K562 (cell line): ENCODE data around the gene UHRF1. TPM values are rescaled to one million over a fixed set of nuclear protein-coding genes. Genes with fewer than 3 reads are reported as not detected.

ENCODE experiments used
- CC2D1A ChIP-seq: fragments of 450-650 bp; IDR thresholded peaks from 2 replicates; pipeline ENCODE4 v1.6.1; 2017; ENCODE audit warnings: mild to moderate bottlenecking
- EGR1 ChIP-seq: fragments of 450-650 bp; conservative IDR thresholded peaks from 2 replicates; pipeline ENCODE4 v1.6.1; 2017; ENCODE audit warnings: mild to moderate bottlenecking
- ETV1 ChIP-seq: fragments of 450-650 bp; conservative IDR thresholded peaks from 2 replicates; pipeline ENCODE4 v1.6.1; 2016; ENCODE audit warnings: missing genetic modification characterization, control low read depth, low read depth, missing compliant biosample characterization
- HNRNPK ChIP-seq: fragments of 200-400 bp; formaldehyde crosslinking; IDR thresholded peaks from one replicate; pipeline ENCODE4 v1.6.1; 2018; ENCODE audit warnings: mild to moderate bottlenecking, low read depth, low read length; ENCODE audit not compliant: poor library complexity, severe bottlenecking
- MAZ ChIP-seq, 2 experiments: fragments of 450-650 bp in 1 of 2; sonication (generic) in 1 of 2; formaldehyde crosslinking; IDR thresholded peaks in 1 of 2; conservative IDR thresholded peaks in 1 of 2; 2 replicates each; pipeline versions ENCODE4 v1.4.0 to v1.5.0; 2020; ENCODE audit warnings: mild to moderate bottlenecking in 1 of 2, missing genetic modification reagents in 1 of 2
- MTA2 ChIP-seq: fragments of 450-650 bp; IDR thresholded peaks from 2 replicates; pipeline ENCODE4 v1.6.1; 2016; ENCODE audit warnings: low read depth
- RBFOX2 ChIP-seq: fragments of 200-400 bp; formaldehyde crosslinking; IDR thresholded peaks from 2 replicates; pipeline ENCODE4 v1.6.1; 2017; ENCODE audit warnings: low read depth, mild to moderate bottlenecking, low read length, moderate library complexity
- RBM14 ChIP-seq: fragments of 200-400 bp; formaldehyde crosslinking; IDR thresholded peaks from 2 replicates; pipeline ENCODE4 v1.6.1; 2018; ENCODE audit warnings: low read depth, mild to moderate bottlenecking, low read length, moderate library complexity, borderline replicate concordance; ENCODE audit not compliant: insufficient read depth
- RBM25 ChIP-seq: fragments of 200-400 bp; formaldehyde crosslinking; IDR thresholded peaks from 2 replicates; pipeline ENCODE4 v1.6.1; 2018; ENCODE audit warnings: low read length, low read depth, moderate library complexity; ENCODE audit not compliant: severe bottlenecking
- TAF15 ChIP-seq: fragments of 200-400 bp; formaldehyde crosslinking; IDR thresholded peaks from 2 replicates; pipeline ENCODE4 v1.6.1; 2017; ENCODE audit warnings: mild to moderate bottlenecking, low read depth, low read length, moderate library complexity
- TCF3 ChIP-seq: sonication (generic); formaldehyde crosslinking; IDR thresholded peaks from 2 replicates; pipeline ENCODE4 v1.4.0; 2020; ENCODE audit warnings: mild to moderate bottlenecking, missing genetic modification reagents
- XRCC4 ChIP-seq: IDR thresholded peaks from one replicate; pipeline ENCODE4 v1.6.1; 2011; ENCODE audit not compliant: insufficient read depth, insufficient read length; ENCODE audit errors: extremely low read depth
- ZNF121 ChIP-seq: sonication (generic); formaldehyde crosslinking; conservative IDR thresholded peaks from 2 replicates; pipeline ENCODE4 v1.8.0; 2022; ENCODE audit warnings: missing genetic modification reagents
- ZNF217 ChIP-seq: sonication (generic); formaldehyde crosslinking; IDR thresholded peaks from 2 replicates; pipeline ENCODE4 v1.8.0; 2022; ENCODE audit warnings: mild to moderate bottlenecking, missing genetic modification reagents
- ZNF707 ChIP-seq: fragments of 250-450 bp; sonication (Bioruptor Pico); conservative IDR thresholded peaks from 2 replicates; pipeline ENCODE4 v1.8.0; 2022; ENCODE audit warnings: inconsistent platforms, mild to moderate bottlenecking, moderate library complexity
- ZNF764 ChIP-seq: fragments of 250-450 bp; sonication (Bioruptor Pico); IDR thresholded peaks from 2 replicates; pipeline ENCODE4 v1.4.0; 2020; ENCODE audit warnings: low read depth, mild to moderate bottlenecking, moderate library complexity
- polyA plus RNA-seq, 8 experiments: library from polyadenylated mRNA; depleted of rRNA in 4 of 8; stranded (reverse) in 5 of 8; unstranded in 3 of 8; fragments of >200 nt; fragmentation: Nextera tagmentation in 2 of 8; fragmentation: Illumina TruSeq in 1 of 8; extraction: Ambion mirVana in 2 of 8; extraction: Trizol in 1 of 8; gene quantifications; 2 replicates each; pipeline versions ENCODE4 v1.2.1 to v1.2.3, GENCODE V29; 2011 to 2014; ENCODE audit warnings: inconsistent platforms in 1 of 8, missing spikeins in 1 of 8
- total RNA-seq, 7 experiments: library from RNA; depleted of rRNA in 6 of 7; stranded (reverse); fragments of >200 nt in 6 of 7; fragmentation: Illumina TruSeq in 2 of 7; extraction: Trizol in 2 of 7; gene quantifications; 2 replicates each; pipeline versions ENCODE4 v1.2.1 to v1.2.3, GENCODE V29; 2011 to 2021; ENCODE audit warnings: low replicate concordance in 1 of 7
- TF ChIP-seq, protein P1 (sequence below): sonication (generic); formaldehyde crosslinking; IDR thresholded peaks from 2 replicates; pipeline ENCODE4 v1.8.0; 2022; ENCODE audit warnings: missing genetic modification reagents, mild to moderate bottlenecking, borderline replicate concordance
- TF ChIP-seq, protein P2 (sequence below): sonication (generic); formaldehyde crosslinking; IDR thresholded peaks from 2 replicates; pipeline ENCODE4 v1.8.0; 2023; ENCODE audit warnings: mild to moderate bottlenecking, missing genetic modification reagents
- TF ChIP-seq, protein P3 (sequence below), 2 experiments: fragments of 450-650 bp; conservative IDR thresholded peaks; 2 replicates each; pipeline ENCODE4 v1.6.1; 2017; ENCODE audit warnings: mild to moderate bottlenecking in 2 of 2, moderate library complexity in 2 of 2

UHRF1 gene
- total and polyA plus RNA-seq, 9 of the 15 experiments (the other 6 are each of a cell fraction or from before 2014, with no cell fraction given) = 6.0 to 101 (median 30.9) TPM

DNA sequence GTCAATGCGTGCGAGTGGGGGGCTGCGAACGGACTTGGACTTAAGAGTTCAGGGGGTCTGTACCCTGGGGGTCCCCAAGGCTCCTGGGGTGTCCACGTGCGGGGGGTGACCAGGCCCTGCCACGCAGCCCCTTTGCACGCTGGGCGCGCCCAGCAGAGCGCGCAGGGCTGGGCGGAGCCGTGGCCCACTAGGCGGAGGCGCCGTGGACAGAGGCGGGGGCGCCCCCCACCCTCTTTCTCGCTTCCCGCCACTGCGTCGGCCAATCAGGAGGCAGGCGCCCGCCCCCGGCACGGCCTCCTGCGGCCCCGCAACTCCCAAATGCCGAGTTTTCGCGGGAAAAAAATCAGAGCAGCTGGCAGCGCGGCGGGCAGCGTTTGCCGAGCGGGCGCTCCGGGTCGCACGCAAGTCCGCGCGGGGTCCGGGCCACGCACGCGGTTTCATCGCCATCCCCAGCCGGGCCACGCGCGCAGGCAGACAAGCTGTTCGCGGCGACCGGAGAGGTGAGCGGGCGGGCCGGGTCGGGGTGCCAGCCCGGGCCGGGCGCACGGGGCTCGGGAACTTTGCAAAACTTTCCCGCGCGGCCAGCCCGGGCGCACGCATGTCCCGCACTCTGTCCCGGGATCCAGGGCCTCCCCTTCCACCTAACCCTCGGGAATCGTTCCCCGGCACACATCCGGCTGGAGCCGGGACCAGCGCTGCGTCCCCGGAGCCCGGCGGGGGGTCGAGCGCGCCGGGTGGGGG lies at the start of gene UHRF1 (continued):
- TF ChIP-seq, protein P1, sequence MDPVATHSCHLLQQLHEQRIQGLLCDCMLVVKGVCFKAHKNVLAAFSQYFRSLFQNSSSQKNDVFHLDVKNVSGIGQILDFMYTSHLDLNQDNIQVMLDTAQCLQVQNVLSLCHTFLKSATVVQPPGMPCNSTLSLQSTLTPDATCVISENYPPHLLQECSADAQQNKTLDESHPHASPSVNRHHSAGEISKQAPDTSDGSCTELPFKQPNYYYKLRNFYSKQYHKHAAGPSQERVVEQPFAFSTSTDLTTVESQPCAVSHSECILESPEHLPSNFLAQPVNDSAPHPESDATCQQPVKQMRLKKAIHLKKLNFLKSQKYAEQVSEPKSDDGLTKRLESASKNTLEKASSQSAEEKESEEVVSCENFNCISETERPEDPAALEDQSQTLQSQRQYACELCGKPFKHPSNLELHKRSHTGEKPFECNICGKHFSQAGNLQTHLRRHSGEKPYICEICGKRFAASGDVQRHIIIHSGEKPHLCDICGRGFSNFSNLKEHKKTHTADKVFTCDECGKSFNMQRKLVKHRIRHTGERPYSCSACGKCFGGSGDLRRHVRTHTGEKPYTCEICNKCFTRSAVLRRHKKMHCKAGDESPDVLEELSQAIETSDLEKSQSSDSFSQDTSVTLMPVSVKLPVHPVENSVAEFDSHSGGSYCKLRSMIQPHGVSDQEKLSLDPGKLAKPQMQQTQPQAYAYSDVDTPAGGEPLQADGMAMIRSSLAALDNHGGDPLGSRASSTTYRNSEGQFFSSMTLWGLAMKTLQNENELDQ (CRISPR knock-in tag) = no peak
- TF ChIP-seq EGR1 (peak; percentile 80), ZNF217 (no peak), TCF3 (CRISPR knock-in tag) (no peak), MTA2 (no peak), MAZ (CRISPR knock-in tag; conservative IDR thresholded peaks at IDR 0.05 in 1 of 2, IDR thresholded peaks at IDR 0.05 in 1 of 2) (peak in 1 of 2 experiments; percentile 75; a peak in 3 of 4 replicates), HNRNPK (no peak), RBFOX2 (peak; percentile 88), ZNF764 (CRISPR knock-in tag) (no peak), CC2D1A (no peak), XRCC4 (no peak), ZNF707 (CRISPR knock-in tag) (no peak), ZNF121 (CRISPR knock-in tag) (no peak), TAF15 (no peak), ETV1 (tag) (no peak), RBM25 (peak; percentile 81), RBM14 (0 out of 2 replicates have a peak, but pooled peaks have one; percentile 77)
- TF ChIP-seq, protein P2, sequence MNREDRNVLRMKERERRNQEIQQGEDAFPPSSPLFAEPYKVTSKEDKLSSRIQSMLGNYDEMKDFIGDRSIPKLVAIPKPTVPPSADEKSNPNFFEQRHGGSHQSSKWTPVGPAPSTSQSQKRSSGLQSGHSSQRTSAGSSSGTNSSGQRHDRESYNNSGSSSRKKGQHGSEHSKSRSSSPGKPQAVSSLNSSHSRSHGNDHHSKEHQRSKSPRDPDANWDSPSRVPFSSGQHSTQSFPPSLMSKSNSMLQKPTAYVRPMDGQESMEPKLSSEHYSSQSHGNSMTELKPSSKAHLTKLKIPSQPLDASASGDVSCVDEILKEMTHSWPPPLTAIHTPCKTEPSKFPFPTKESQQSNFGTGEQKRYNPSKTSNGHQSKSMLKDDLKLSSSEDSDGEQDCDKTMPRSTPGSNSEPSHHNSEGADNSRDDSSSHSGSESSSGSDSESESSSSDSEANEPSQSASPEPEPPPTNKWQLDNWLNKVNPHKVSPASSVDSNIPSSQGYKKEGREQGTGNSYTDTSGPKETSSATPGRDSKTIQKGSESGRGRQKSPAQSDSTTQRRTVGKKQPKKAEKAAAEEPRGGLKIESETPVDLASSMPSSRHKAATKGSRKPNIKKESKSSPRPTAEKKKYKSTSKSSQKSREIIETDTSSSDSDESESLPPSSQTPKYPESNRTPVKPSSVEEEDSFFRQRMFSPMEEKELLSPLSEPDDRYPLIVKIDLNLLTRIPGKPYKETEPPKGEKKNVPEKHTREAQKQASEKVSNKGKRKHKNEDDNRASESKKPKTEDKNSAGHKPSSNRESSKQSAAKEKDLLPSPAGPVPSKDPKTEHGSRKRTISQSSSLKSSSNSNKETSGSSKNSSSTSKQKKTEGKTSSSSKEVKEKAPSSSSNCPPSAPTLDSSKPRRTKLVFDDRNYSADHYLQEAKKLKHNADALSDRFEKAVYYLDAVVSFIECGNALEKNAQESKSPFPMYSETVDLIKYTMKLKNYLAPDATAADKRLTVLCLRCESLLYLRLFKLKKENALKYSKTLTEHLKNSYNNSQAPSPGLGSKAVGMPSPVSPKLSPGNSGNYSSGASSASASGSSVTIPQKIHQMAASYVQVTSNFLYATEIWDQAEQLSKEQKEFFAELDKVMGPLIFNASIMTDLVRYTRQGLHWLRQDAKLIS (CRISPR knock-in tag) = peak; percentile 49; the same call in 1 of the 2 replicates
- TF ChIP-seq, protein P3, sequence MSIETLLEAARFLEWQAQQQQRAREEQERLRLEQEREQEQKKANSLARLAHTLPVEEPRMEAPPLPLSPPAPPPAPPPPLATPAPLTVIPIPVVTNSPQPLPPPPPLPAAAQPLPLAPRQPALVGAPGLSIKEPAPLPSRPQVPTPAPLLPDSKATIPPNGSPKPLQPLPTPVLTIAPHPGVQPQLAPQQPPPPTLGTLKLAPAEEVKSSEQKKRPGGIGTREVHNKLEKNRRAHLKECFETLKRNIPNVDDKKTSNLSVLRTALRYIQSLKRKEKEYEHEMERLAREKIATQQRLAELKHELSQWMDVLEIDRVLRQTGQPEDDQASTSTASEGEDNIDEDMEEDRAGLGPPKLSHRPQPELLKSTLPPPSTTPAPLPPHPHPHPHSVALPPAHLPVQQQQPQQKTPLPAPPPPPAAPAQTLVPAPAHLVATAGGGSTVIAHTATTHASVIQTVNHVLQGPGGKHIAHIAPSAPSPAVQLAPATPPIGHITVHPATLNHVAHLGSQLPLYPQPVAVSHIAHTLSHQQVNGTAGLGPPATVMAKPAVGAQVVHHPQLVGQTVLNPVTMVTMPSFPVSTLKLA (conservative IDR thresholded peaks at IDR 0.05) = peak; percentile 22 to 51; a peak in 2 of 4 replicates
